Smooth muscle cell (in vitro differentiated cells): ENCODE results near the gene CD247. TPM values are rescaled to one million over a fixed set of nuclear protein-coding genes. Genes with fewer than 3 reads are reported as not detected.

Experiments
- DNase-seq: peaks from one replicate; lab custom pipeline; 2025; ENCODE audit not compliant: unreplicated experiment; lab: John Stamatoyannopoulos, UW
- H2AFZ ChIP-seq: fragments of 200-600 bp; sonication (generic); 2 replicates; pipeline ENCODE4 v1.6.0; 2016; ENCODE audit warnings: antibody characterized with exemption, low read depth, mild to moderate bottlenecking
- H3F3A ChIP-seq: fragments of 200-600 bp; sonication (generic); 2 replicates; pipeline ENCODE4 v1.6.0; 2017; ENCODE audit warnings: antibody characterized with exemption, low read depth
- H3K27ac ChIP-seq: fragments of 200-600 bp; sonication (generic); 2 replicates; pipeline ENCODE4 v1.5.1; 2016; ENCODE audit warnings: low read depth, mild to moderate bottlenecking
- H3K27me3 ChIP-seq: fragments of 200-600 bp; sonication (generic); 2 replicates; pipeline ENCODE4 v1.6.1; 2016; ENCODE audit warnings: low read depth, mild to moderate bottlenecking
- H3K36me3 ChIP-seq: fragments of 200-600 bp; sonication (generic); 2 replicates; pipeline ENCODE4 v1.5.1; 2016; ENCODE audit warnings: low read depth
- H3K4me1 ChIP-seq: fragments of 200-600 bp; sonication (generic); 2 replicates; pipeline ENCODE4 v1.5.1; 2016; ENCODE audit warnings: low read depth
- H3K4me2 ChIP-seq: fragments of 200-600 bp; sonication (generic); 2 replicates; pipeline ENCODE4 v1.6.0; 2016; ENCODE audit warnings: mild to moderate bottlenecking
- H3K4me3 ChIP-seq: fragments of 200-600 bp; sonication (generic); 2 replicates; pipeline ENCODE4 v1.5.1; 2016; ENCODE audit warnings: mild to moderate bottlenecking
- H3K79me2 ChIP-seq: fragments of 200-600 bp; sonication (generic); 2 replicates; pipeline ENCODE4 v1.6.0; 2016; ENCODE audit warnings: low read depth, mild to moderate bottlenecking
- H3K9ac ChIP-seq: fragments of 200-600 bp; sonication (generic); 2 replicates; pipeline ENCODE4 v1.6.0; 2016; ENCODE audit warnings: low read depth
- H3K9me3 ChIP-seq: fragments of 200-600 bp; sonication (generic); replicated peaks from 2 replicates; pipeline ENCODE4 v1.5.1; 2016; ENCODE audit warnings: low read depth
- H4K20me1 ChIP-seq: fragments of 200-600 bp; sonication (generic); 2 replicates; pipeline ENCODE4 v1.6.0; 2016; ENCODE audit warnings: low read depth
- WGBS: methylation state at CpG from one replicate; pipeline ENCODE4 v1.1.7; 2016; ENCODE audit warnings: low lambda C conversion rate; 5-methylcytosine and 5-hydroxymethylcytosine counted together
- polyA plus RNA-seq: library from polyadenylated mRNA; unstranded; fragments of >200 nt; fragmentation: Nextera tagmentation; extraction: Ambion mirVana; gene quantifications from 2 replicates; pipeline ENCODE4 v1.2.1, GENCODE V29; 2016
- total RNA-seq: library from RNA; depleted of rRNA; stranded (reverse); fragments of >200 nt; gene quantifications from 2 replicates; pipeline ENCODE4 v1.2.3, GENCODE V29; 2014
- TF ChIP-seq, protein P1 (sequence below): fragments of 200-600 bp; sonication (generic); IDR thresholded peaks from 2 replicates; pipeline ENCODE4 v1.5.1; 2017; ENCODE audit warnings: borderline replicate concordance, mild to moderate bottlenecking, antibody characterized with exemption; ENCODE audit not compliant: insufficient read depth, poor library complexity, severe bottlenecking

The CD247 gene
- total and polyA plus RNA-seq, 2 experiments from 2014 or later, result 0.13 TPM; not detected in 1

DNA sequence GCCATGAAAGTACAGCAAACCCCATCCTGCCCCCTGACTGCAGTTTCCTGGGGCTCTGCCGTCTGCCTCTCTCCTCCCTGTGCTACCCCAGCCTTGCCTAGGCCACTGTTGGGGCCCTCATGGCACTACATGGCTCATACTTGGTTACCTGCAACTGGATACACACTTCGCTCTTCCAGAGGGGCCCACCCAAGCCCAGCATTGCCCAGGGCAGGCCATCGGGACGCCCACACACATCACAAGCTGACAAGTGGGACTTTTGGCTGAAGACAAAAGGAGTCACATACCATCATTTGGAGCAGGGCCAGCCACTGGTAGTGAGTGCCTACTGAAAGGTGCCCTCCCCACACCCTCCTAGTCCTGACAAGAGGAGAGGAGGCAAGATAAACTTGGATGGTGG, 82.8 kb downstream of the CD247 start:
- Histone ChIP-seq H3K4me1 (peaks cover 5% of the 10 kb centered on the region), H4K20me1 (no peaks in the 10 kb centered on the region), H3K27ac (no peak overlapping the region), H3F3A (no peaks in the 10 kb centered on the region), H3K4me2 (no peak overlapping the region), H3K9me3 (no peaks in the 10 kb centered on the region), H3K79me2 (no peaks in the 10 kb centered on the region), H3K9ac (no peak overlapping the region), H3K27me3 (peaks cover 20% of the 10 kb centered on the region), H2AFZ (no peak overlapping the region), H3K4me3 (no peak overlapping the region), H3K36me3 (no peaks in the 10 kb centered on the region)
- no peak for DNase-seq
- 94% methylated on average over 4 of the region's 4 CpGs for WGBS
- TF ChIP-seq, protein P1, sequence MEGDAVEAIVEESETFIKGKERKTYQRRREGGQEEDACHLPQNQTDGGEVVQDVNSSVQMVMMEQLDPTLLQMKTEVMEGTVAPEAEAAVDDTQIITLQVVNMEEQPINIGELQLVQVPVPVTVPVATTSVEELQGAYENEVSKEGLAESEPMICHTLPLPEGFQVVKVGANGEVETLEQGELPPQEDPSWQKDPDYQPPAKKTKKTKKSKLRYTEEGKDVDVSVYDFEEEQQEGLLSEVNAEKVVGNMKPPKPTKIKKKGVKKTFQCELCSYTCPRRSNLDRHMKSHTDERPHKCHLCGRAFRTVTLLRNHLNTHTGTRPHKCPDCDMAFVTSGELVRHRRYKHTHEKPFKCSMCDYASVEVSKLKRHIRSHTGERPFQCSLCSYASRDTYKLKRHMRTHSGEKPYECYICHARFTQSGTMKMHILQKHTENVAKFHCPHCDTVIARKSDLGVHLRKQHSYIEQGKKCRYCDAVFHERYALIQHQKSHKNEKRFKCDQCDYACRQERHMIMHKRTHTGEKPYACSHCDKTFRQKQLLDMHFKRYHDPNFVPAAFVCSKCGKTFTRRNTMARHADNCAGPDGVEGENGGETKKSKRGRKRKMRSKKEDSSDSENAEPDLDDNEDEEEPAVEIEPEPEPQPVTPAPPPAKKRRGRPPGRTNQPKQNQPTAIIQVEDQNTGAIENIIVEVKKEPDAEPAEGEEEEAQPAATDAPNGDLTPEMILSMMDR, result no peak

DNA sequence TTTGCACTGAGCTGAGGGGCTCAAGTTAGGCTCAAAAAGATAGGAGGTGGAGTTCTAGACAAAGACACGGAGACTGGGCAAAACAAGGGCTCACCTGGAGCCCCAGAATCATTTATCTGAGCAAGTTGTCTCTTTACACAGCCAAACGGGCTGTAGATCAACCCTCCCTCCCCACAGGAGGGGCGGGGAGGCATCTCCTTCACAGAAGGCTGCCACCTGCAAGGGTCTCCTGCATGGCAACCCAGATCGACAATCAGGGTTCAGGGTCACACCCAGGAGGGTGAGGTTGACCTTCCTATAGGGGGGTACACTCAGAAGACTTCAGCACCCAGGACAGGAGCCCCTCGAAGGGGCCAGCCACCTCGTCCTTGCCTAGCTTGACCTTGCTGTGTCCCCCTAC, 84.0 kb downstream of the CD247 start:
- Histone ChIP-seq H3K79me2 (no peaks in the 10 kb centered on the region), H3K4me1 (peaks cover 5% of the 10 kb centered on the region), H2AFZ (no peak overlapping the region), H3K4me3 (no peak overlapping the region), H3K27ac (no peak overlapping the region), H3K36me3 (no peaks in the 10 kb centered on the region), H3K27me3 (peaks cover 15% of the 10 kb centered on the region), H3F3A (no peaks in the 10 kb centered on the region), H3K4me2 (no peak overlapping the region), H4K20me1 (no peaks in the 10 kb centered on the region), H3K9me3 (no peaks in the 10 kb centered on the region), H3K9ac (no peak overlapping the region)
- DNase-seq, result no peak
- TF ChIP-seq, protein P1, result no peak
- WGBS, result 92% methylated on average over 6 of the region's 6 CpGs

DNA sequence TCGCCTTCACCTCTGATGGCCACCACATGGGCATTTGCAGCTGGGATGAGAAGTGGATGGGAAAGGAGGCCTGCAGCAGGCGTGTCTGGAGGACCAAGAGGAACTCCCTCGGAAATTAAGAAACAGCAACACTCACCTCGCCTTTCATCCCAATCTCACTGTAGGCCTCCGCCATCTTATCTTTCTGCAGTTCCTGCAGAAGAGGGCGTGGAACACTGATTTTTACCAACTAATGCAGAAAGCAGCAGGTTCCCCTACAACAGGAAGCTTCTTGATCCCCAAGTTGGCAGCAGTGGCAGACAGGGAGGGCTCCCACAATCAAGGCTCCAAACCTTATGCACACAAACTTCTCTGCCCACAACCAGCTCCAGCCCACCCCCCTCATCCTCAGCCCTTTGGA, 84.4 kb downstream of the CD247 start:
- H3K9ac ChIP-seq, result no peak overlapping the region
- no peaks in the 10 kb centered on the region for H3F3A ChIP-seq
- peaks cover under 1% of the 10 kb centered on the region for H3K4me1 ChIP-seq
- no peak overlapping the region for H3K4me3 ChIP-seq
- H3K27ac ChIP-seq, result no peak overlapping the region
- no peaks in the 10 kb centered on the region for H3K9me3 ChIP-seq
- no peaks in the 10 kb centered on the region for H3K36me3 ChIP-seq
- no peak overlapping the region for H2AFZ ChIP-seq
- WGBS, result 95% methylated on average over 6 of the region's 6 CpGs
- no peak overlapping the region for H3K4me2 ChIP-seq
- TF ChIP-seq, protein P1, result no peak
- DNase-seq, result no peak
- no peaks in the 10 kb centered on the region for H4K20me1 ChIP-seq
- H3K27me3 ChIP-seq, result peaks cover 11% of the 10 kb centered on the region
- no peaks in the 10 kb centered on the region for H3K79me2 ChIP-seq

DNA sequence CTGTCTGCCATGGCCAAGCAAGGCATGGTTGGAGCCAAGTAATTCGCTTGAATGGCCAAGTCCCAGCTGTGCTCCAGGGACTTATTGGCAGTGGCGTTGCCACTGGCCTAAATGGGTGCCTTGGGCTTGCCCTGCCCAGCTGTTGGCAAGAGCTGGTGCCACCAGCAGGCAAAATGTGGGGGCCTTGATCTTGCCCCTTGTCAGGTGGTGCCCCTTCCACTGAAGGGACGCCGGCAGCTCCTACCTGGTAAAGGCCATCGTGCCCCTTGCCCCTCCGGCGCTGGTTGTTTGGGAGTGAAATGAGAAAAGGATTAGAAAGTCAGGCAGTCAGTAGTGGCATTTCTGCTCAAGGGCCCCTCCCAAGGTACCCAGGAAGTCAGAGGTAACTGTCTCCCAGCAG, 85.5 kb downstream of the CD247 start:
- 98% methylated on average over 7 of the region's 7 CpGs for WGBS
- H3K9me3 ChIP-seq, result no peaks in the 10 kb centered on the region
- no peaks in the 10 kb centered on the region for H3K36me3 ChIP-seq
- no peak overlapping the region for H3K4me3 ChIP-seq
- no peaks in the 10 kb centered on the region for H4K20me1 ChIP-seq
- no peaks in the 10 kb centered on the region for H3K79me2 ChIP-seq
- TF ChIP-seq, protein P1, result no peak
- no peaks in the 10 kb centered on the region for H3K27me3 ChIP-seq
- no peak for DNase-seq
- no peak overlapping the region for H3K9ac ChIP-seq
- no peak overlapping the region for H3K27ac ChIP-seq
- no peaks in the 10 kb centered on the region for H3F3A ChIP-seq
- no peaks in the 10 kb centered on the region for H3K4me1 ChIP-seq
- H3K4me2 ChIP-seq, result no peak overlapping the region
- no peak overlapping the region for H2AFZ ChIP-seq
